Stimulated activated CD8-positive, alpha-beta memory T cell treated with anti-CD3 and anti-CD28 coated beads, Interleukin-12 subunit alpha, Interleukin-12 subunit beta, amount 100 ng/mL, for 4 hours (primary cell): ENCODE measurements around the gene MDH1B.

Experiments
- DNase-seq: peaks from one replicate; pipeline ENCODE4 v3.0.0-alpha.2; 2020; ENCODE audit warnings: low read depth

MDH1B gene

GRCh38 chr2:206693399-206694137 lies 71.6 kb downstream of the MDH1B start:
- DNase-seq = no peak

GRCh38 chr2:206692971-206693370 lies 72.2 kb downstream of the MDH1B start:
- no peak for DNase-seq

DNA sequence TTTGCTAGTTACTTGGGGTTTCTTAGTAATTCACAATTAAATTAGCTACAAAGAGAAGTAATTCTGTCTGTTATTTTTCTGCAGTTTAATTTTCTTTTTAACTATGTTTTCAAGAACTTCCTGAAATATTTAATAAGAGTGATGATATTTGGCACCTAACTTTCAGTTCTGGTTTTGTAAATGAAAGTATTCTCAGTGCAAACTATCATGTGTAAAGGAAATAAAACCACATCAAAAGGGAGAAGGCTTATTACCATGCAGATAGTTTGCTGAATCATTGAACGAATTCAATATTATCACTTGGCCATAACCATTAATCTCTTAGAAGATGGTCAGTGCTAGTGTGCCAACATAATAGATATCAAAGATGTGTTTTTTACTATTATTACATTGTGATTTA lies 76.1 kb downstream of the MDH1B start:
- DNase-seq = no peak

- no peak for DNase-seq
These were observed 76.7 kb downstream of the MDH1B start for GRCh38 chr2:206688453-206688852.
